ENCODE data around the gene TPSB2.

TPSB2 gene

GRCh38 chr16:1181404-1182315, 48.3 kb downstream of the TPSB2 start:
- DNase-seq: no peak

GRCh38 chr16:1180549-1181403, 49.2 kb downstream of the TPSB2 start:
- no peak for DNase-seq
